GM06990 (cell line): ENCODE measurements around the gene ANP32E.
"Not testable (repeated sequence)": the region's sequence is repeated elsewhere in the genome, so short reads cannot be mapped to it uniquely, and the experiment has no call there.

Experiments used
- DNase-seq: peaks from one replicate; pipeline ENCODE4 v3.0.0-alpha.2; 2011; ENCODE audit not compliant: insufficient read length; ENCODE audit errors: extremely low read depth
- H3K27me3 ChIP-seq: replicated peaks from 2 replicates; pipeline ENCODE4 v1.6.0; 2011; ENCODE audit warnings: low read length; ENCODE audit not compliant: control insufficient read depth, insufficient read depth
- H3K36me3 ChIP-seq: 2 replicates; pipeline ENCODE4 v1.5.1; 2011; ENCODE audit warnings: low read length; ENCODE audit not compliant: control insufficient read depth, insufficient read depth
- H3K4me3 ChIP-seq: replicated peaks from 2 replicates; pipeline ENCODE4 v1.5.1; 2011; ENCODE audit warnings: low read depth, mild to moderate bottlenecking, control low read depth, low read length
- TF ChIP-seq, protein P1 (sequence below): IDR thresholded peaks from 2 replicates; pipeline ENCODE4 v1.5.1; 2011; ENCODE audit warnings: low read length, control low read depth, mild to moderate bottlenecking, inconsistent platforms; ENCODE audit not compliant: insufficient read depth, poor library complexity, severe bottlenecking

Gene ANP32E

DNA sequence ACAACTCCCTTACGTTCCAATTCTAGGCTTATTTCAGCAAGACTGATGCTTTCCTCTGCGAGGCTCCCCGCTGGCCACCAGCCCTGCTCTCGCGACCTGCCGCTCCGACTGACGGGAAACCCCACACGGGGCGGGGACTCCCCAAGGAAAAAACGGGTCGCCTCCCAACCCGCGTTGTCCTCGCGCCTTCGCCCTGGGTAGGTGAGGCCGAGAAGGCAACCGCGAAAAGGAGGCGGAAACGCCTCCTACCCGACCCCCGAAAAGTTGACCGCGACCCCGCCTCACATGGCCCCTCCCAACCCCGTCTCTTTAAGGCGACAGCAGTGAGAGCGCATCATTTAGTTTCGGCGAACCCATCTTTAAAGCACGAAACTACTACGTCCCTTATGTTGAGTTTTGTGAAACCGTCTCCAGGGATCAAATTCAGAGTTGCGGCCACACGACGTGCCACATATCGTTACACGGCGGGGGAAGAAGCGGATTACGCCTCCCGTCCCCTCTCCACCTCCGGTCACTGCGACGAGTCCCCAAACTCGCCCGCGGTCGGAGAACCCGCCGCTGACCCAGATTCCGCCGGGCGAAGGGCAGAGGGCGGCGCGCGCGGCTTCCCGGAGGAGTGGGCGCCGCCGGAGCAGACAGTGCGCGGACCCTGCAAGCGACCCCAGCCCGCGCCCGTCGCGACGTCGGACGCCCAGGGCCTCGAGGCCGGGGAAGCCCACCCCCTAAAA, 1.2 kb downstream of the ANP32E start:
- TF ChIP-seq, protein P1, sequence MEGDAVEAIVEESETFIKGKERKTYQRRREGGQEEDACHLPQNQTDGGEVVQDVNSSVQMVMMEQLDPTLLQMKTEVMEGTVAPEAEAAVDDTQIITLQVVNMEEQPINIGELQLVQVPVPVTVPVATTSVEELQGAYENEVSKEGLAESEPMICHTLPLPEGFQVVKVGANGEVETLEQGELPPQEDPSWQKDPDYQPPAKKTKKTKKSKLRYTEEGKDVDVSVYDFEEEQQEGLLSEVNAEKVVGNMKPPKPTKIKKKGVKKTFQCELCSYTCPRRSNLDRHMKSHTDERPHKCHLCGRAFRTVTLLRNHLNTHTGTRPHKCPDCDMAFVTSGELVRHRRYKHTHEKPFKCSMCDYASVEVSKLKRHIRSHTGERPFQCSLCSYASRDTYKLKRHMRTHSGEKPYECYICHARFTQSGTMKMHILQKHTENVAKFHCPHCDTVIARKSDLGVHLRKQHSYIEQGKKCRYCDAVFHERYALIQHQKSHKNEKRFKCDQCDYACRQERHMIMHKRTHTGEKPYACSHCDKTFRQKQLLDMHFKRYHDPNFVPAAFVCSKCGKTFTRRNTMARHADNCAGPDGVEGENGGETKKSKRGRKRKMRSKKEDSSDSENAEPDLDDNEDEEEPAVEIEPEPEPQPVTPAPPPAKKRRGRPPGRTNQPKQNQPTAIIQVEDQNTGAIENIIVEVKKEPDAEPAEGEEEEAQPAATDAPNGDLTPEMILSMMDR: no peak
- no peaks in the 10 kb centered on the region; the same call in 1 of the 2 replicates for H3K36me3 ChIP-seq
- DNase-seq: peak; percentile 93
- H3K4me3 ChIP-seq: peak overlapping the region; percentile 92
- H3K27me3 ChIP-seq: no peaks in the 10 kb centered on the region

DNA sequence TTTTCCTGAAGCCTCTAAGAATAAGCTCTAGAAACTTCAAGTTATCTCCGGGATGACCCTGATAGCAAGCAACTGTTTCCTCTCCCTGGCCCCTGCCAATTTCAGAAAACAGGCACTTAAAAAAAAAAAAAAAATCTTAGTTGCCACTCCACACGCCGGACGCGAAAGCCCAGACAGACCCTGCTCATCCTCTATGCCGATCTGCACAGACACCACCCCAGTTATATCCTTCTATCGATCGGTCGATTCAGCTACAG, 1.7 kb downstream of the ANP32E start:
- Histone ChIP-seq H3K27me3 (no peaks in the 10 kb centered on the region), H3K36me3 (peaks cover under 1% of the 10 kb centered on the region; the same call in 1 of the 2 replicates), H3K4me3 (peak overlapping the region; percentile 92)
- TF ChIP-seq, protein P1: no peak
- DNase-seq: no peak

DNA sequence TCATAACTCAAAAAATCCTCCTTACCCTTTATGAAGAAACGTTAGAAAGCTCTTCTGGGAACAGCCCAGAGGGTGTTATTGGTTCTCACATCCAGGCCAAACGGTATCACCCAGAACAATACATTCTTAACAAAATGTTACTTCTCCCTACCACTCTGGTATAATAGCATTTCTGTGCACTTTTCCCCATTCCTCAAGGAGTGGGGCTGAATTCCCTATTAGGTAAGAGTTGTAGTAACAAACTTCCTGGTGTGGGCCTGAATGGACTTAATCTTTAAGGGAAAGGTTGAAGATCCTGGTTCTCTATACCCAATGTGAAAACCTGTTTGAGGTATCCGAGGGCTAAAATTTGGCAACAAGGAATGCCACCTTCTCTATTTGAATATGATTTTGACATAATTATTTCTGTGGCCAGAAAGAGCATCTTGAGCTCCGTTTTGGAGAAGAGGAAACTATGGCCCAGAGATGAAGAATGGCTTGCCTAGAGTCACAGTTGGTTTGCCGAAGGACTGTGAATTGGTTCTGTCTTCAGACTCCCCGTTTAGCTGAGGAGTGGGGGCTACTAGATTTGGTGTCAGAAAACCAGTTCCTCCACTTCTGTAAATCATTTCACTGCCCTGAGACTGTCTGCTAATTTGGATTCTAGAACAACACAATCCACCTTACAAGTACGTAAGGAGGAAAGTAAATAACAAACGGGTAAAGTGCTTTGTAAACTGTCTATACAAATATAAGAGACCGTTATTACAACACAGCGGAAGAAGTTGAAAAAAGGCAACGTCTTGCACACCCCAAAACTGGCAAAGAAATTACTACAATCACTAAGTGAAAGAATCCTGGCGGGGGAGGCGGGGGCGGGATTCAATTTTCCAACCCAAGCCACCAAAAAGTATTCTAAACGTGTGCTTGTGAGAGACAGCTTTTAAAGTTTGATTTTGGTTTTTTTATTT, 2.3 kb downstream of the ANP32E start:
- TF ChIP-seq, protein P1: no peak
- H3K27me3 ChIP-seq: no peaks in the 10 kb centered on the region
- no peak for DNase-seq
- H3K4me3 ChIP-seq: peak overlapping the region; percentile 92
- H3K36me3 ChIP-seq: peaks cover 1% of the 10 kb centered on the region; the same call in 1 of the 2 replicates

DNA sequence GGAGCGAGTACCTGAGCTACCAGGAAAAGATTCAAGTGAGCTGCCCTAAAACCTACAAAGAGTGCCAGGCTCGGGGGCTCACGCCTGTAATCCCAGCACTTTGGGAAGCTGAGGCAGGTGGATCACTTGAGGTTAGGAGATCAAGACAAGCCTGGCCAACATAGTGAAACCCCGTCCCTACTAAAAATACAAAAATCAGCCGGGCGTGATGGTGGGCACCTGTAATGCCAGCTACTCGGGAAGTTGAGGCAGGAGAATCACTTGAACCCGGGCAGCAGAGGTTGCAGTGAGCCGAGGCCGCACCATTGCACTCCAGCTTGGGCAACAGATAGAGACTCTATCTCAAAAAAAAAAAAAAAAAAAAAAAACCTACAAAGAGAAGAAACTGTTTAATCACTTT, 3.0 kb downstream of the ANP32E start:
- H3K4me3 ChIP-seq: peak overlapping the region; percentile 92

DNA sequence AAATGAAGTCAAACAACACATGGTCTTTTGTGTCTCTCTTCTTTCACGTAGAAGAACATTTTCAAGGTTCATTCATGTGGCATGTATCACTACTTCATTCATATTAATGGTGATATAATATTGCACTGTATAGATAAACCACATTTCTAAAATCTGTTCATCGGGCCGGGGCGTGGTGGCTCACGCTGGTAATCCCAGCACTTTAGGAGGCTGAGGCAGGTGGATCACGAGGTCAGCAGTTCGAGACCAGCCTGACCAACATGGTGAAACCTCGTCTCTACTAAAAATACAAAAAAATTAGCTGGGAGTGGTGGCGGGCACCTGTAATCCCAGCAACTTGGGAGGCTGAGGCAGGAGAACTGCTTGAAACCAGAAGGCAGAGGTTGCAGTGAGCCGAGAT, 7.7 kb downstream of the ANP32E start:
- not testable (repeated sequence) for DNase-seq, H3K36me3 ChIP-seq, H3K27me3 ChIP-seq, H3K4me3 ChIP-seq

More for the DNA sequence above, 3.0 kb downstream of the ANP32E start:
- H3K27me3 ChIP-seq, DNase-seq, H3K36me3 ChIP-seq: not testable (repeated sequence)

DNA sequence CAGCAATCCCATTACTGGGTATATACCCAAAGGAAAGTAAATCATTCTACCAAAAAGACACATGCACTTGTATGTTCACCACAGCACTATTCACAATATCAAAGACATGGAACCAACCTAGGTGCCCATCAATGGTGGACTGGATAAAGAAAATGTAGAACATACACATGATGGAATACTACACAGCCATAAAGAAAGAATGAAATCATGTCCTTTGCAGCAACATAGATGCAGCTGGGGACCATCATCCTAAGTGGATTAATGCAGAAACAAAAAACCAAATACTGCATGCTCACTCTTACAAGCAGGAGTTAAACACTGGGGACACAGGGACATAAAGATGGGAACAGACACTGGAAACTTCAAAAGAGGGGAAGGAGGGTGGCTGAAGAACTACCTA, 8.7 kb downstream of the ANP32E start:
- TF ChIP-seq, protein P1: no peak
- no peak for DNase-seq
- Histone ChIP-seq H3K4me3 (no peak overlapping the region), H3K27me3 (no peaks in the 10 kb centered on the region), H3K36me3 (peaks cover 10% of the 10 kb centered on the region)
